Small intestine (tissue), 7 donors: ENCODE data around the gene PHACTR1. TPM values are rescaled to one million over a fixed set of nuclear protein-coding genes. Genes with fewer than 3 reads are reported as not detected.

Source experiments
- DNase-seq, 2 donors: peaks; one replicate each; pipeline versions ENCODE4 v3.0.0 to v3.0.0-alpha.2; 2013
- FAIRE-seq: peaks from 2 replicates; lab custom pipeline; 2012; peaks lifted over from hg19 to GRCh38; lab: Jason Lieb, UNC
- H3K27ac ChIP-seq, 3 donors: one replicate each; pipeline ENCODE4 v1.5.1; 2013; ENCODE audit warnings: low read length in 2 of 3, mild to moderate bottlenecking in 2 of 3, control low read depth in 1 of 3, inconsistent platforms in 1 of 3, low read depth in 1 of 3, moderate library complexity in 1 of 3
- H3K27me3 ChIP-seq, 3 donors: one replicate each; pipeline ENCODE4 v1.6.1; 2013; ENCODE audit warnings: low read length in 3 of 3, inconsistent platforms in 1 of 3; ENCODE audit not compliant: control insufficient read depth in 3 of 3, insufficient read depth in 3 of 3
- H3K36me3 ChIP-seq, 3 donors: one replicate each; pipeline ENCODE4 v1.6.1; 2013; ENCODE audit warnings: low read length in 3 of 3, inconsistent platforms in 1 of 3, low read depth in 1 of 3, mild to moderate bottlenecking in 1 of 3, moderate library complexity in 1 of 3; ENCODE audit not compliant: control insufficient read depth in 3 of 3, insufficient read depth in 2 of 3
- H3K4me1 ChIP-seq, 3 donors: one replicate each; pipeline ENCODE4 v1.6.1; 2013; ENCODE audit warnings: low read length in 2 of 3, inconsistent platforms in 1 of 3, low read depth in 1 of 3, mild to moderate bottlenecking in 1 of 3, moderate library complexity in 1 of 3; ENCODE audit not compliant: control insufficient read depth in 3 of 3, insufficient read depth in 2 of 3
- H3K4me3 ChIP-seq, 3 donors: one replicate each; pipeline ENCODE4 v1.5.1; 2013; ENCODE audit warnings: low read length in 3 of 3, control low read depth in 1 of 3, inconsistent platforms in 1 of 3, low read depth in 1 of 3, mild to moderate bottlenecking in 1 of 3, moderate library complexity in 1 of 3
- H3K9me3 ChIP-seq, 2 donors: one replicate each; pipeline ENCODE4 v1.6.1; 2013; ENCODE audit warnings: low read depth in 1 of 2, low read length in 1 of 2; ENCODE audit not compliant: control insufficient read depth in 2 of 2, insufficient read depth in 1 of 2
- WGBS, 3 donors: extraction: QIAGEN DNeasy Blood & Tissue Kit; methylation state at CpG; one replicate each; pipeline ENCODE4 v1.1.7; 2013; 5-methylcytosine and 5-hydroxymethylcytosine counted together
- polyA plus RNA-seq, 4 donors: library from polyadenylated mRNA; stranded (reverse) in 3 of 4; unstranded in 1 of 4; fragments of 200-250 nt in 3 of 4; fragments of 120-200 nt in 1 of 4; gene quantifications; one replicate each; pipeline versions ENCODE4 v1.2.1 to v1.2.3, GENCODE V29; 2013
- donor health status: healthy with polysubstance abuse.
- donor health status: control.
- donor health status: control.
- donor health status: Bipolar disorder and iron deficiency.
- donor health status: healthy.

The PHACTR1 gene
- polyA plus RNA-seq, 4 donors, result 0.67 to 3.8 (median 1.8) TPM

- DNase-seq, result no peak
- Histone ChIP-seq H3K27ac (no peak overlapping the region), H3K4me3 (no peak overlapping the region), H3K36me3 (no peaks in the 10 kb centered on the region), H3K27me3 (no peaks in the 10 kb centered on the region), H3K4me1 (no peaks in the 10 kb centered on the region), H3K9me3 (no peaks in the 10 kb centered on the region)
- 76 to 88% (median 87%) methylated on average over 3 of the region's 3 CpGs for WGBS, 3 donors
- no peak for FAIRE-seq
Observed at GRCh38 chr6:13096084-13096483, 379.5 kb downstream of the PHACTR1 start.

GRCh38 chr6:13097454-13097853 is 380.9 kb downstream of the PHACTR1 start:
- no peaks in the 10 kb centered on the region for H3K36me3 ChIP-seq
- FAIRE-seq (no peak), DNase-seq (no peak)
- no peaks in the 10 kb centered on the region for H3K4me1 ChIP-seq
- no peaks in the 10 kb centered on the region for H3K9me3 ChIP-seq
- H3K27me3 ChIP-seq, result no peaks in the 10 kb centered on the region
- 87 to 96% (median 88%) methylated on average over 1 of the region's 1 CpG for WGBS, 3 donors
- no peak overlapping the region for H3K27ac ChIP-seq
- H3K4me3 ChIP-seq, result no peak overlapping the region

- FAIRE-seq (no peak), DNase-seq (no peak)
- Histone ChIP-seq H3K27ac (no peak overlapping the region), H3K4me3 (no peak overlapping the region), H3K27me3 (no peaks in the 10 kb centered on the region), H3K4me1 (no peaks in the 10 kb centered on the region), H3K9me3 (no peaks in the 10 kb centered on the region), H3K36me3 (no peaks in the 10 kb centered on the region)
Observed at GRCh38 chr6:13098006-13098405, 381.4 kb downstream of the PHACTR1 start.

- H3K27ac ChIP-seq, result no peak overlapping the region
- H3K4me3 ChIP-seq, result no peak overlapping the region
- no peak for FAIRE-seq
- 80 to 83% (median 81%) methylated on average over 5 of the region's 5 CpGs for WGBS, 3 donors
- no peaks in the 10 kb centered on the region for H3K4me1 ChIP-seq
- no peak for DNase-seq
- no peaks in the 10 kb centered on the region for H3K9me3 ChIP-seq
- H3K36me3 ChIP-seq, result no peaks in the 10 kb centered on the region
- no peaks in the 10 kb centered on the region for H3K27me3 ChIP-seq
Observed at GRCh38 chr6:13098793-13099570, 382.4 kb downstream of the PHACTR1 start.

- FAIRE-seq (no peak), DNase-seq (no peak)
- H3K36me3 ChIP-seq, result no peaks in the 10 kb centered on the region
- H3K4me3 ChIP-seq, result no peak overlapping the region
- H3K27me3 ChIP-seq, result no peaks in the 10 kb centered on the region
- H3K4me1 ChIP-seq, result no peaks in the 10 kb centered on the region
- H3K9me3 ChIP-seq, result no peaks in the 10 kb centered on the region
- H3K27ac ChIP-seq, result no peak overlapping the region
Observed at GRCh38 chr6:13099771-13100170, 383.2 kb downstream of the PHACTR1 start.

- H3K9me3 ChIP-seq, result no peaks in the 10 kb centered on the region
- DNase-seq, result no peak
- no peaks in the 10 kb centered on the region for H3K27me3 ChIP-seq
- H3K4me3 ChIP-seq, result no peak overlapping the region
- no peak overlapping the region for H3K27ac ChIP-seq
- no peaks in the 10 kb centered on the region for H3K36me3 ChIP-seq
- WGBS, 3 donors, result 84 to 88% (median 86%) methylated on average over 5 of the region's 5 CpGs
- no peak for FAIRE-seq
- H3K4me1 ChIP-seq, result no peaks in the 10 kb centered on the region
Observed at GRCh38 chr6:13101409-13101808, 384.8 kb downstream of the PHACTR1 start.

GRCh38 chr6:13101985-13102384 is 385.4 kb downstream of the PHACTR1 start:
- no peak for FAIRE-seq
- Histone ChIP-seq H3K27ac (no peak overlapping the region), H3K9me3 (peaks cover 0 to under 1% of the 10 kb centered on the region in 2 donors), H3K36me3 (no peaks in the 10 kb centered on the region), H3K4me1 (no peaks in the 10 kb centered on the region), H3K4me3 (no peak overlapping the region), H3K27me3 (no peaks in the 10 kb centered on the region)
- 71 to 77% (median 73%) methylated on average over 2 of the region's 2 CpGs for WGBS, 3 donors
- no peak for DNase-seq

GRCh38 chr6:13103169-13103568 is 386.6 kb downstream of the PHACTR1 start:
- no peaks in the 10 kb centered on the region for H3K27me3 ChIP-seq
- no peak overlapping the region for H3K4me3 ChIP-seq
- H3K36me3 ChIP-seq, result no peaks in the 10 kb centered on the region
- no peak for FAIRE-seq
- no peaks in the 10 kb centered on the region for H3K4me1 ChIP-seq
- H3K27ac ChIP-seq, result no peak overlapping the region
- H3K9me3 ChIP-seq, result peaks cover 0 to 3% of the 10 kb centered on the region in 2 donors
- DNase-seq, result no peak

GRCh38 chr6:13105139-13105538 is 388.6 kb downstream of the PHACTR1 start:
- Histone ChIP-seq H3K27me3 (no peaks in the 10 kb centered on the region), H3K27ac (no peak overlapping the region), H3K4me3 (no peak overlapping the region), H3K9me3 (peaks cover 0 to 3% of the 10 kb centered on the region in 2 donors), H3K36me3 (no peaks in the 10 kb centered on the region), H3K4me1 (no peaks in the 10 kb centered on the region)
- WGBS, 3 donors, result 93 to 96% (median 96%) methylated on average over 5 of the region's 5 CpGs
- FAIRE-seq, result no peak
- DNase-seq, result no peak
